Bronchial epithelial cell (primary cell): ENCODE data around the gene COL13A1. TPM values are rescaled to one million over a fixed set of nuclear protein-coding genes. Genes with fewer than 3 reads are reported as not detected.

ENCODE experiments used
- DNase-seq: peaks from one replicate; pipeline ENCODE4 v3.0.0-alpha.2; 2010; ENCODE audit warnings: low read depth
- FAIRE-seq: peaks from 2 replicates; lab custom pipeline; 2011; peaks lifted over from hg19 to GRCh38; lab: Jason Lieb, UNC
- H3K27me3 ChIP-seq: 2 replicates; pipeline ENCODE4 v1.5.1; 2011; ENCODE audit warnings: low read length; ENCODE audit not compliant: control insufficient read depth, insufficient read depth
- H3K36me3 ChIP-seq: 2 replicates; pipeline ENCODE4 v1.5.1; 2011; ENCODE audit warnings: low read length; ENCODE audit not compliant: control insufficient read depth, insufficient read depth
- H3K4me3 ChIP-seq: 2 replicates; pipeline ENCODE4 v1.5.1; 2011; ENCODE audit warnings: mild to moderate bottlenecking, low read depth, low read length, control low read depth
- CTCF ChIP-seq: IDR thresholded peaks from 2 replicates; pipeline ENCODE4 v1.5.1; 2011; ENCODE audit warnings: mild to moderate bottlenecking, moderate library complexity, low read length, control low read depth, inconsistent platforms; ENCODE audit not compliant: insufficient read depth, severe bottlenecking
- total RNA-seq: library from RNA; depleted of rRNA; stranded (reverse); fragments of >200 nt; gene quantifications from 2 replicates; pipeline ENCODE4 v1.2.1, GENCODE V29; 2014

Gene COL13A1
- total RNA-seq, 1 donor from 2014 or later = under 0.01 TPM

- no peak for TF ChIP-seq CTCF
- Histone ChIP-seq H3K4me3 (no peak overlapping the region), H3K27me3 (peaks cover 3% of the 10 kb centered on the region), H3K36me3 (no peaks in the 10 kb centered on the region)
- FAIRE-seq = no peak
- no peak for DNase-seq
These were observed 158.2 kb downstream of the COL13A1 start for GRCh38 chr10:69959911-69960310.

GRCh38 chr10:69960606-69960987, 158.9 kb downstream of the COL13A1 start:
- DNase-seq (no peak), FAIRE-seq (no peak)
- Histone ChIP-seq H3K27me3 (peaks cover 5% of the 10 kb centered on the region), H3K36me3 (no peaks in the 10 kb centered on the region), H3K4me3 (no peak overlapping the region)
- no peak for TF ChIP-seq CTCF

- FAIRE-seq (no peak), DNase-seq (no peak)
- peak; percentile 54 for TF ChIP-seq CTCF
- Histone ChIP-seq H3K4me3 (no peak overlapping the region), H3K36me3 (no peaks in the 10 kb centered on the region), H3K27me3 (peaks cover 5% of the 10 kb centered on the region)
These were observed 159.5 kb downstream of the COL13A1 start for GRCh38 chr10:69960988-69961880.

GRCh38 chr10:69961881-69962745, 160.4 kb downstream of the COL13A1 start:
- Histone ChIP-seq H3K36me3 (no peaks in the 10 kb centered on the region), H3K4me3 (no peak overlapping the region), H3K27me3 (peaks cover 5% of the 10 kb centered on the region)
- FAIRE-seq = no peak
- no peak for TF ChIP-seq CTCF
- no peak for DNase-seq

- no peaks in the 10 kb centered on the region for H3K36me3 ChIP-seq
- no peak overlapping the region for H3K4me3 ChIP-seq
- peaks cover 5% of the 10 kb centered on the region for H3K27me3 ChIP-seq
- DNase-seq (no peak), FAIRE-seq (no peak)
- TF ChIP-seq CTCF = no peak
These were observed 161.0 kb downstream of the COL13A1 start for GRCh38 chr10:69962746-69963135.
